Measurements from ENCODE around the gene FLG.
"Not testable (repeated sequence)": the region's sequence is repeated elsewhere in the genome, so short reads cannot be mapped to it uniquely, and the experiment has no call there.

FLG gene

DNA sequence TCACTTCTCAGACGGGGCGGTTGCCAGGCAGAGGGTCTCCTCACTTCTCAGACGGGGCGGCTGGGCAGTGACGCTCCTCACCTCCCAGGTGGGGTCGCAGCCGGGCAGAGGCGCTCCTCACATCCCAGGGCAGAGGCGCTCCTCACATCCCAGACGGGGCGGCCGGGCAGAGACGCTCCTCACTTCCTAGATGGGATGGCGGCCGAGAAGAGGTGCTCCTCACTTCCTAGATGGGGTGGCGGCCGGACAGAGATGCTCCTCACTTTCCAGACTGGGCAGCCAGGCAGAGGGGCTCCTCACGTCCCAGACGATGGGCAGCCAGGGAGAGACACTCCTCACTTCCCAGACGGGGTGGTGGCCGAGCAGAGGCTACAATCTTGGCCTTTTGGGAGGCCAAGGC, 68.6 kb downstream of the FLG start:
- DNase-seq (ENCODE audit: low spot score) = not testable (repeated sequence)
